ENCODE measurements around the gene BCDIN3D.
"Not testable (repeated sequence)": the region's sequence is repeated elsewhere in the genome, so short reads cannot be mapped to it uniquely, and the experiment has no call there.

Gene BCDIN3D

DNA sequence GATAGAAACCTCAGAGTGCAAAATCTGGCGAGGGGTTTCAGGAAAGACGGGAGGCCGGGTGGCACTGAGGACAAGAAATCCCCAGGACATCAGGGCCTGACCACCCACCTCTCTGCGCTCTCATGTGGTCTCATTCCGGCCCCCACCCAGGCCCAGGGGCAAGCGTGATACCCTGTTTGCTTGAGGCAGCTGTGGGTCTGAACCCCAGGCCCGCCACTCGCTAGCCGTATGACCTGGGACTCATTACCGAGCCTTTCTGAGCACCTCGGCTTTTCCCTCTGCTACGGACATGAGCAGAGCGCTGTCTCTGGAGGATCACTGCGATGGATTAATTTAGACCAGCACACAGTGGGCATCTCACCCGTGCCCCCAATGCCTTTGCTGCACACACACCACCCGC is 25.5 kb upstream of the BCDIN3D start:
- no peaks in the 10 kb centered on the region for H3K27me3 ChIP-seq (ENCODE audit: insufficient read depth, low read length)
- no peaks in the 10 kb centered on the region for H3K4me1 ChIP-seq (ENCODE audit: insufficient read depth, low read length)
- no peak overlapping the region for H3K9ac ChIP-seq (ENCODE audit: low read depth, low read length)
- H3K9me3 ChIP-seq (ENCODE audit: insufficient read depth, low read depth, low read length): no peaks in the 10 kb centered on the region
- H3K4me3 ChIP-seq (ENCODE audit: low read length): no peak overlapping the region
- no peak overlapping the region for H3K27ac ChIP-seq (ENCODE audit: low read depth, low read length)
- WGBS: 93% methylated on average over 16 of the region's 16 CpGs
- no peaks in the 10 kb centered on the region for H3K36me3 ChIP-seq (ENCODE audit: insufficient read depth, low read length)

GRCh38 chr12:49867570-49868341 is 24.9 kb upstream of the BCDIN3D start:
- H3K9me3 ChIP-seq (ENCODE audit: insufficient read depth, low read depth, low read length): no peaks in the 10 kb centered on the region
- no peak overlapping the region for H3K27ac ChIP-seq (ENCODE audit: low read depth, low read length)
- H3K27me3 ChIP-seq (ENCODE audit: insufficient read depth, low read length): no peaks in the 10 kb centered on the region
- H3K9ac ChIP-seq (ENCODE audit: low read depth, low read length): no peak overlapping the region
- no peak overlapping the region for H3K4me3 ChIP-seq (ENCODE audit: low read length)
- no peaks in the 10 kb centered on the region for H3K36me3 ChIP-seq (ENCODE audit: insufficient read depth, low read length)
- no peaks in the 10 kb centered on the region for H3K4me1 ChIP-seq (ENCODE audit: insufficient read depth, low read length)
- 85% methylated on average over 11 of the region's 11 CpGs for WGBS

DNA sequence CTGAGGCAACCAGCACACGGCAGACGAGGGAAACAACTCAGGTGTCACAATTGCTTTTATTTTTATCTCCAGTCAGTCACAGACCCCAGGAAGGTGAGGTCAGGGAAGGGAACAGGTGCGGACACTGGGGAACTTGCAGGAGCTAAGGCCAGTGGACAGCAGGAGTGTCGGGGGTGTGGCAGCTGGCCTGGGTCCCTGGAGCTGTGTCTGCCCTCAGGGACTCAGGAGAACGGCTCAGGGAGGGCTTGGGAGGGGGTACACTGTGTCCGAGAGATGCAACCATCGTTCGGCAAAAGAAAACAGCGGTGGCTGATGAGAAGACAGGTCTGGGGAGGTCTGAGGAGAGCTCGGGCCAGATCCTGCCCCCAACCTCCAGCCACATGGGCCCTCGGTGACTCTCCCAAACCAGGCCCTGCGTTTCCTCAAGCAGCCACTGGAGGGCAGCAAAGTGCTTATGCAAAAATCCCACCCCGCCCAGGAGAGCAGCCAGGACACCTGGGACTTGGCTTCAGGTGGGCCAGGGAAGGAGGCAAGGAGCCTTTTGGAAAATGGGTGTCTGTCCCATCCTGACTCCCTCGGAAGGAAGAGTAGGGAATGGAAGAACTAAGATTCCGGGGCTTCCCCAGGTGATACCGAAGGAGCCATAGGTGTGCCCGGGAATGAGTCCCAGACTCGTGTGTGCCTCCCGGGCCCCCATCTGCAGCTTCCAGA is 24.1 kb upstream of the BCDIN3D start:
- Histone ChIP-seq H3K27me3 (ENCODE audit: insufficient read depth, low read length) (no peaks in the 10 kb centered on the region), H3K9me3 (ENCODE audit: insufficient read depth, low read depth, low read length) (no peaks in the 10 kb centered on the region), H3K4me1 (ENCODE audit: insufficient read depth, low read length) (no peaks in the 10 kb centered on the region), H3K4me3 (ENCODE audit: low read length) (no peak overlapping the region), H3K27ac (ENCODE audit: low read depth, low read length) (no peak overlapping the region), H3K36me3 (ENCODE audit: insufficient read depth, low read length) (no peaks in the 10 kb centered on the region), H3K9ac (ENCODE audit: low read depth, low read length) (no peak overlapping the region)
- 46% methylated on average over 19 of the region's 19 CpGs for WGBS

- no peak overlapping the region for H3K4me3 ChIP-seq (ENCODE audit: low read length)
- no peak overlapping the region for H3K27ac ChIP-seq (ENCODE audit: low read depth, low read length)
- 94% methylated on average over 8 of the region's 8 CpGs for WGBS
- H3K36me3 ChIP-seq (ENCODE audit: insufficient read depth, low read length): no peaks in the 10 kb centered on the region
- no peaks in the 10 kb centered on the region for H3K9me3 ChIP-seq (ENCODE audit: insufficient read depth, low read depth, low read length)
- H3K9ac ChIP-seq (ENCODE audit: low read depth, low read length): no peak overlapping the region
- H3K4me1 ChIP-seq (ENCODE audit: insufficient read depth, low read length): no peaks in the 10 kb centered on the region
- no peaks in the 10 kb centered on the region for H3K27me3 ChIP-seq (ENCODE audit: insufficient read depth, low read length)
Observed at GRCh38 chr12:49865782-49866135, 22.9 kb upstream of the BCDIN3D start.

DNA sequence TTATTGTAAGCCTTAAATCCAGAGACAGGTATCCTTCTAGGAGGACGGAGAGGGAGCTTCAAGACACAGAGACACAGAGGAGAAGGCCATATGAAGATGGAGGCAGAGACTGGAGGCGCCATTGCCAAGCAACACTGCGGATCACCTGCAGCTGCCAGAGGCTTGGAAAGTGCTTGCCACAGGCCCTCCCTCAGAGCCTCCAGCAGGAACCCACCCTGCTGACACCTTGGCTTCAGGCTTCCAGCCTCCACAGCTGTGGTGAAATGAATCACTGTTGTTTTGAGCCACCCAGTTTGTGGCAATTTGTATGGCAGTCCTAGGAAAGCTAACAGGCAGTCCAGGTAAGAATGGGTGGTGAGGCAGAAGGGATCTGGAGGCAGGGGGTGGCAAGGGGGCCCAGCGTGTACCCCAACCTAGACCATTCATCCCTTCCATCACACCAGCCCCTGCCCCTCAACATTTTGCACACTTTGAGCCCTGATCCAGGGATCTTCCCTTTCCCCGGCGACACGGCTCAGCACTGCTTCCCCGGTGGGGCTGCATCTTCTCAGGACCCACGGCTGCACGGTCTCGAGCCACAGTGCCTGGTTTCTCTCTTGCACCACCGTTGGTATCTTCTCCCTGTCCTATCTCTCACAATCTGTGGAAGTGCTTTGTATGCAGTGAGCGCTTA is 22.3 kb upstream of the BCDIN3D start:
- WGBS: 91% methylated on average over 13 of the region's 13 CpGs
- Histone ChIP-seq H3K4me3 (ENCODE audit: low read length) (no peak overlapping the region), H3K36me3 (ENCODE audit: insufficient read depth, low read length) (no peaks in the 10 kb centered on the region), H3K9me3 (ENCODE audit: insufficient read depth, low read depth, low read length) (no peaks in the 10 kb centered on the region), H3K9ac (ENCODE audit: low read depth, low read length) (no peak overlapping the region), H3K27ac (ENCODE audit: low read depth, low read length) (no peak overlapping the region), H3K4me1 (ENCODE audit: insufficient read depth, low read length) (no peaks in the 10 kb centered on the region), H3K27me3 (ENCODE audit: insufficient read depth, low read length) (no peaks in the 10 kb centered on the region)

DNA sequence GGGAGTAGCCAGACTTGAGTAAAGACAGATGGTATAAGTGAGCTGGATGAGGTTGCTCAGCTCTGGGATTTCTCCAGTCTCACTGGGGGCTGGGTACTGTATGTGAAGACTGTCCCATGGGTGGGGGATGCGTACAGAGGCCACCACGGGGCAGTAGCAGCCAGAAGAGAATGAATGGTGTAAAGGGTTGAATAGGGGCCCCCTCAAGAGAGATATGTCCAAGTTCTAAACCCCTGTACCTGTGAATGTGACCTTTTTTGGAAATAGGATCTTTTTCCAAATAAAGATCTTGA is 21.8 kb upstream of the BCDIN3D start:
- no peaks in the 10 kb centered on the region for H3K27me3 ChIP-seq (ENCODE audit: insufficient read depth, low read length)
- no peaks in the 10 kb centered on the region for H3K36me3 ChIP-seq (ENCODE audit: insufficient read depth, low read length)
- no peak overlapping the region for H3K4me3 ChIP-seq (ENCODE audit: low read length)
- no peak overlapping the region for H3K9ac ChIP-seq (ENCODE audit: low read depth, low read length)
- no peak overlapping the region for H3K27ac ChIP-seq (ENCODE audit: low read depth, low read length)
- 85% methylated on average over 2 of the region's 2 CpGs for WGBS
- no peaks in the 10 kb centered on the region for H3K4me1 ChIP-seq (ENCODE audit: insufficient read depth, low read length)
- H3K9me3 ChIP-seq (ENCODE audit: insufficient read depth, low read depth, low read length): 0 out of 2 replicates have a peak, but pooled peaks cover 3% of the 10 kb centered on the region

GRCh38 chr12:49863946-49864797 is 21.3 kb upstream of the BCDIN3D start:
- WGBS: 87% methylated on average over 17 of the region's 17 CpGs

GRCh38 chr12:49860921-49861320 is 18.0 kb upstream of the BCDIN3D start:
- WGBS: 96% methylated on average over 26 of the region's 31 CpGs
- H3K27ac ChIP-seq (ENCODE audit: low read depth, low read length): not testable (repeated sequence)

More at GRCh38 chr12:49863946-49864797, 21.3 kb upstream of the BCDIN3D start:
- Histone ChIP-seq H3K36me3 (ENCODE audit: insufficient read depth, low read length) (no peaks in the 10 kb centered on the region), H3K9ac (ENCODE audit: low read depth, low read length) (no peak overlapping the region), H3K27ac (ENCODE audit: low read depth, low read length) (no peak overlapping the region), H3K4me1 (ENCODE audit: insufficient read depth, low read length) (no peaks in the 10 kb centered on the region), H3K9me3 (ENCODE audit: insufficient read depth, low read depth, low read length) (0 out of 2 replicates have a peak, but pooled peaks cover 5% of the 10 kb centered on the region), H3K27me3 (ENCODE audit: insufficient read depth, low read length) (no peaks in the 10 kb centered on the region), H3K4me3 (ENCODE audit: low read length) (no peak overlapping the region)

GRCh38 chr12:49855890-49856289 is 13.0 kb upstream of the BCDIN3D start:
- 95% methylated on average over 4 of the region's 4 CpGs for WGBS

More at GRCh38 chr12:49860921-49861320, 18.0 kb upstream of the BCDIN3D start:
- H3K36me3 ChIP-seq (ENCODE audit: insufficient read depth, low read length); H3K4me3 ChIP-seq (ENCODE audit: low read length); H3K9ac ChIP-seq (ENCODE audit: low read depth, low read length); H3K4me1 ChIP-seq (ENCODE audit: insufficient read depth, low read length); H3K9me3 ChIP-seq (ENCODE audit: insufficient read depth, low read depth, low read length); H3K27me3 ChIP-seq (ENCODE audit: insufficient read depth, low read length): not testable (repeated sequence)

GRCh38 chr12:49854976-49855375 is 12.1 kb upstream of the BCDIN3D start:
- H3K27ac ChIP-seq (ENCODE audit: low read depth, low read length): no peak overlapping the region
- no peak overlapping the region for H3K9ac ChIP-seq (ENCODE audit: low read depth, low read length)
- H3K9me3 ChIP-seq (ENCODE audit: insufficient read depth, low read depth, low read length): 0 out of 2 replicates have a peak, but pooled peaks cover 4% of the 10 kb centered on the region
- H3K36me3 ChIP-seq (ENCODE audit: insufficient read depth, low read length): no peaks in the 10 kb centered on the region
- H3K4me3 ChIP-seq (ENCODE audit: low read length): no peak overlapping the region
- 90% methylated on average over 4 of the region's 4 CpGs for WGBS
- H3K4me1 ChIP-seq (ENCODE audit: insufficient read depth, low read length): no peaks in the 10 kb centered on the region
- no peaks in the 10 kb centered on the region for H3K27me3 ChIP-seq (ENCODE audit: insufficient read depth, low read length)

More at GRCh38 chr12:49855890-49856289, 13.0 kb upstream of the BCDIN3D start:
- H3K27ac ChIP-seq (ENCODE audit: low read depth, low read length); H3K9ac ChIP-seq (ENCODE audit: low read depth, low read length); H3K36me3 ChIP-seq (ENCODE audit: insufficient read depth, low read length); H3K4me3 ChIP-seq (ENCODE audit: low read length); H3K4me1 ChIP-seq (ENCODE audit: insufficient read depth, low read length); H3K9me3 ChIP-seq (ENCODE audit: insufficient read depth, low read depth, low read length); H3K27me3 ChIP-seq (ENCODE audit: insufficient read depth, low read length): not testable (repeated sequence)
